GM19468 (cell line): ENCODE measurements around the gene ST8SIA5.

Source experiments
- ATAC-seq: cut with Tn5 transposase; IDR thresholded peaks from one replicate; pipeline ENCODE4 v1.9.1; 2021; ENCODE audit warnings: mild to moderate bottlenecking, moderate library complexity, moderate number of reproducible peaks; ENCODE audit not compliant: unreplicated experiment; ENCODE audit errors: extremely low read depth

ST8SIA5 gene

DNA sequence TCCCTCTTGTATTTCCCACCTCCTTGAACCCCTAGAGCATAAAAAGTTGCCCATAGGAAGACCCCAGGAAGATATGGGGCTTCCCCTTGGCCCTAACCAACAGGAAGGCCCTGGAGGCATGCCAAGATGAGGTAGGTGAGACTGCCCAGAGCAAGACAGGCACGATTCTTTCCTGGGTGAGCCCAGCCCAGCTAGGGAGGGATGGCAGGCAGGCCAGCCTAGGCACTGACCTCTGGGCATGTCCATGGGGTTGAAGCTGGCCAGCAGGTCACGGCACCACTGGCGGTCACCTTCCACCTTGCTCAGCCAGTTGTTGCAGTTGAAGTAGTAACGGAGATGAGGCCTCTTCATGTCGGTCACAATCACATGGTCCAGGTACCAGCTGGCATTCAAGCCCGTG lies 117.5 kb downstream of the ST8SIA5 start:
- ATAC-seq = no peak

DNA sequence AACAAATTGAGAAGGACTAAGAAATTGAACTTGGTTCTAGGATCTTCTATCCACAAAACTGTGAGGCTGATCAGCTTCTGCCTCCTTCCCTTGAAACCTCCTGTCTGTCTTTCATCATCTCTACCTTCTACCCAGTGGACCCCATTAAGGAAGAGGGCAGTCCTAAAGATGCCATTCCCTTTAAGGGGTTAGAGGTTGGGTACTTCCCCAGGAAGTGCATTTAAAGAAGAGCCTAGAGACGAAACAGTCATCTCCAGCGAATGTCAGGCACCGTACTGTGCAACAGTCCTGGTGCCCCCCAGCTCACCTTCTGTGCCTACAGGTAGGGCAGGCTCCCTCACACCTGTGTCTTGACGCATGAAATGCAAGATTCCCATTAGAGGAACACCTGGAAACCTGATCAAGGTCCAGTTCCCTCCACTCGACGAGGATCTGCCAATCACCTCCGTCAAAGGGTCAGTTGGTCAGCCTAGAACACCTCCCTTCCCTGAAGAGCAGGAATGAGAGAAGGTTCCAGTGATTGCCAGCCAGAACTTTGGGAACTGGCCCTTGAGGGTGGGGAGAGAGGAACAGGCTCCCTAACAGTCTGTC lies 120.7 kb downstream of the ST8SIA5 start:
- ATAC-seq = no peak

DNA sequence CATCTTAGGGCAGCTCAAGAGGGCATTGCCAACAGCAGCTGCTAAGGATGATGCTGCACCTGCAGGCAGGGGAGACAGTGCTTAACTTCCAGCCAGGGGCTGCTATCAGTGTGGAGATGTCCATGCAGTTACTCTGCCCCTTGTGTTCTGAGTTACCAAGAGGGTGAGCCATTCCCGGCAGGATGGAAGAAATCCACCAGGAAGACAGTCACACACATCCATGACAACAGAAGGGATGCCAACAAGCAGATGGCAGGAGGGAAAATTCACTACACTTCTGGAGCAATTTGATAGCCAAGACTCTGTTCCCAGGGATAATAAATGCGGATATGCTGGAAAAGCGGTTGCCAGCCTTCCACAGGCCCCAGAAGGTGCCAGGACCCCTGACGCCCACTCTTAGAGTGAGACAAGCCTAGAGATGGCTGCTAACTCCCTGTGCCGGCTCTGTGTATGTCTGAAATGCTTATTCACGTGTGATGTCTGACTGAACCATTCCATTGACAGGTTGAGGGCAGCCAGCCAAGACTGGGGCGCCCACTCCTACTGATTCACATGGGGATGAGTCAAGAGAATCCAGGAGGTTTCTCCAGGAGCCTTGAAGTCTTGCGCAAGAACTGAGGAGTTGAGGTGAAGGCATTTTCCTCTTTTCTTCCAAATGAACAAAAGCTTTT lies 124.3 kb downstream of the ST8SIA5 start:
- no peak for ATAC-seq

DNA sequence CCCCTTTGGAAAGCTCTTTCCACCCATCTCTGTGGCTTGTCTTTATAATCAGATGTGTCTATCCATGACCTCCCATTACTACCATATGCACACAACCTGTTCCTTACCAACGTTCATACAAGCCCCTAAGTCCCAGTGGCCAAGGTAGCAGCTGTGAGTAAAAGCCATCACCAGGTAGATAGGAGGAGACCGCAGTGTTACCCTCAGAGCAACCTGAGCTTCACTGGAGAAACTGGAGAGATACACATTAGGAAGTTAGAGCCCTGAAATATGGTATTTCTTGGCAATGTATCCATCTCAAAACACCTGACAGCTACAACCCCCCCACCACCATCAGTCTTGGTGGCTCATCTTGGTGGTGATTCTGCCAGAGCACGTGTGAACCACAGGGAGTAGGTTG lies 125.9 kb downstream of the ST8SIA5 start:
- no peak for ATAC-seq

DNA sequence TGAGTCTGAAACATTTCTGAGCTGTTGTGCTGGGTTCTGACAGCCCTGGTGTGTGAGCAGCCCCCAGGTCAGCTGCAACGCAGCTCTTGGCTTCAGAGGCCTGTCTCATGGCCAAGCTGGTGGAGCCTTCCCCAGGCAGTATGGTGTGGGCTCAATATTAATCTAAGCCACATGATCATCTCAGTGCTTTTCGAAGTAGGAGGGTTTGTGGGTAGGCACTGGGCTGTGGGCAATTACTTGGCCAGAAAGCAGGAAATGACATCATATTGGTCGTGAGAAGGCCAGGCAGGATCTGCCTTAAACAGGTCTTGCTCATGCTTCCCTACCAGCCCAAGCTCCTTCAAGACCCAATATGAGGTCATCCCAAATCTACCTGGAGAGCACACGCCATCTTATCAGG lies 126.7 kb downstream of the ST8SIA5 start:
- no peak for ATAC-seq

DNA sequence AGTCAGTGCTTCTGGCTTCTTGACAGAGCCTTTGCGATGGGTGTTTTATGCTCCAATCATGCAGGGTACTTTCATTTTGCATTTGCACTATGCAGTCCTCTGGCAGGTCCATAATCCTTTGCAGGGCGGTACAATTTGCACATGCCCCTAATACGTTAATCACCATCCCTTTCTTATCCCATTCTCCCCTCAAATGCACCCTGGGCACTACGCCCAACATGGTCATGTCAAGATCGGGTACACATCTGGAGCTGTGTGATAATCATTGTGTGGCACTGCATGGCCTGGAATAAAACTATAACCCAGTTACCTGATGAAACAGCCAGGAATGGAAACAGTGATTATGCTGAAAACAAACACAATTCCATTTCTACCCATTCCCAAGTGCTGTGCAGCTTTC lies 127.5 kb downstream of the ST8SIA5 start:
- no peak for ATAC-seq

DNA sequence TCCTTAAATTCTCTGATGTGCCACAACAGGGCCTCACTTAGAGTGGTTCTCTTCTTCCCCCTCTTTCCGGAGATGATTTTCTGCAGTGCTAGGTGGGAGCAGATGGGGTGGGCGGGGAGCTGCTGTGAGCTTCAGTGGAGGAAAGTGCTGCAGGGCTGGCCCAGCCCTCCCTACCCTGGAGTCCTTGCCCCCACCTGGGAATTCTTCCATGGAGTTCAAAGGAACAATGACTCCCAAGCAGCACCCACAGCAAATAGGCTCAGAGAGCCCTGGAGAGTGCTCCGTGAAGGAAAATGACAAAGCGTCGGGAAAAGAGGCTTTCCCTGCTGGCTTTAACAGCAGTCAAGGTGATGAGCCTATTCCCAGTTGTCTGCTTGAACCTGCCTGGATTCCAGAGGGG lies 128.6 kb downstream of the ST8SIA5 start:
- no peak for ATAC-seq

DNA sequence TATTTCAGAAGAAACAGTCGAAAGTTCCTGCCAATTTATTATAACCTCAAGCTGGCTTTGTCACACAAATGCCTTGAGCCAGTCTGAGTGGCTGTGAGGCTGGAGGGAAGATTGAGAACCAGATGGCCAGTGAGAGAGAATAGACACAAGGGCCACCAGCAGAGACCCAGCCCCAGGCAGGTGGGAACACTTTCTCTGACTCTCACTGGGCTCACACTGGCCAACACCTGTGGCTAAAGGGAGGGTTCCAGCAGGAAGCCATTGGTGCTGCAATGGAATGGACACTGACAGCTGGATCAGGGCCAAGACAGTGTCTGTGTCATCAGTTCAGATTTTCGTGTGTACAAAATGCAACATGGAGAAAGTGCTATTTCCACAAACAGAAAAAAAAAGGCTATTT lies 129.7 kb downstream of the ST8SIA5 start:
- no peak for ATAC-seq

DNA sequence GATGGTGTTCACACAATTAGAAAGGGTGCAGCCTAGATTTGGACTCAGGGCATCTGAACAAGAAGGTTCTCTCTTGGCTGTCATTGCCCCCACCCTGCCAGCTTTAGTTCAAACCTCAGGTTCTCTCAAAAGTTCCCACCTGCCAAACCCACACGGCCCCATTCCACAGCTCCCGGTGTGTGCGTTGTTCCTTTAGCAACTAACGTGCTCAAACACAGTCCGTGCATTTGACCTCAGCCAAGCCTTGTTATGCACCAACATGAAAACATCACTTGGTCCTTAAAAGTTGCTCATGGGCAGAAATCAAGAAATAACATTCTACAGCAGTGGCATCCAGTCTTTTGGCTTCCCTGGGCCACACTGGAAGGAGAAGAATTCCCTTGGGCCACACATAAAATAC lies 131.8 kb downstream of the ST8SIA5 start:
- ATAC-seq = no peak

DNA sequence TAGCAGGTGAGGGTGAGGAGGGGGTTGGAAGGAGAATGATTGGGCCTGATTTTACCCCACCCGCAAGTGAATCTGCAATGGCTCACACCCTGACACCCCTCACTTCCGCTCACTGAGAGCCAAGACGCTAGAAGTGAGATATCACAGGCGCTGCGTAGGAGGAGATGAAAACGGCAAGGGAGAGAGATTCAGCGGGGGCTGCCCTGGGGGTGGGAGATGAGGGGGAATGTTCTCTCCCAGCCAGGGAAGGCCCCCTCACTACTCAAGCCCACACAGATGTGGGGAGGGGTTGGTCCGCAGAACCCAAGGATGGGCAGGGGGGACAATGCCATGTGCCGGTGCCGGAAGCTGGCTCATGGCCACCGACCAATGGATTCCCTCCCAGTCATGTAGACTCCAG lies 132.7 kb downstream of the ST8SIA5 start:
- no peak for ATAC-seq

DNA sequence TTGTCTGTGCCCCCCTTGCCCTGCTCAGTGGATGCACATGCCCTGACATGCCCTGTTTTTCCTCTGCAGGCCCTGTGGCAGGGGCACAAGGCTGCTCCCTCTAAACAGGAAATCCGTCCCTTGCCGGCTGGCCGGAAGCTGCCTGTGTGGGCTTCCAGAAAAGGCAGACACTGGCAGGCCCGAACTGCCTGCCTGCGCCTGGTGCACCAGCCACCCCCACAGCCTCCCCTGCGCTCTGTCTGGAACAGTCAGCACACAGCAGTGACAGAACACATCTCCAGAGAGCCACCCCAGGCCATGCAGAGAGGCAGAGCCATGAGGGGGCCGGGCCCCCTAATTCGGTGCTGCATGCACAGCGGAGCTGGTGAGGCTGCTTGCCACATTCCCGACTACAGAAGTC lies 133.3 kb downstream of the ST8SIA5 start:
- ATAC-seq = no peak

DNA sequence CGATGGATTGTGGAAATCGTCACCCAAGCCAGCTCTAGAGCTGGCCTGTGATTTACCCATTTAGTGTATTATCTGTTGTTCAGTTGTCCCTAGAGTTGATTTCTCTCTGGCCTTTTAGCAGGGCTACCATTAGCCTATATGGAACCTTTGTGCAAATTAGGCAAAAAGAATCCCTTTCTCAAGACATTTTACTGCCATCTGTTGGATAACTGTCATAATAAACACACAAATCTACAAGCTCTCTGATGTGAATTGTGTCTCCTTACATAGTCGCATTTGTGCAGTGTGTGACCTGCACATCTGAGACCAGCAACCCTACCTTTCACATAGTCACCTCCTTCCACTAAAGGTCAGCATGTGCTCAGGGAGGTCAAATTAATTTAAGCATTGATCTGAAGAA lies 133.9 kb downstream of the ST8SIA5 start:
- no peak for ATAC-seq

DNA sequence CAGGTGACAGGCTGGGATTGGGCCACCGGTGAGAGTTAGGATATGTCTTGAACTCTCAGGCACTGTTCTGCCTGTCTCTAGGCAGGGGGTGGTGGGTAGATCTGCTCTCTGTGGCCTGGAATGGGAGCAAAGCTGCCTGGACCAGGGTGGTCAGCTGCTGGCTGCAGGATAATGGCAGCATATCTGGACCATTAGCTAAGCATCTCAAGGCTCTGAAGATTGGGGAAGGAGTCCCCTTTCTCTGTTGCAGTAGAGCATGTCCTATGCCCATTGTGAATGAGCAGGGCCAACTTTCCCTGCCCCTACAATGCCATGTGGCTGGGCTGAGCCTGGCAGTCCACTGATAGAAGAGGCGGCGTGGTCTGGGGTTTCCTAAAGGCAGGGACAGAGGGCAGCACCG lies 134.4 kb downstream of the ST8SIA5 start:
- no peak for ATAC-seq

DNA sequence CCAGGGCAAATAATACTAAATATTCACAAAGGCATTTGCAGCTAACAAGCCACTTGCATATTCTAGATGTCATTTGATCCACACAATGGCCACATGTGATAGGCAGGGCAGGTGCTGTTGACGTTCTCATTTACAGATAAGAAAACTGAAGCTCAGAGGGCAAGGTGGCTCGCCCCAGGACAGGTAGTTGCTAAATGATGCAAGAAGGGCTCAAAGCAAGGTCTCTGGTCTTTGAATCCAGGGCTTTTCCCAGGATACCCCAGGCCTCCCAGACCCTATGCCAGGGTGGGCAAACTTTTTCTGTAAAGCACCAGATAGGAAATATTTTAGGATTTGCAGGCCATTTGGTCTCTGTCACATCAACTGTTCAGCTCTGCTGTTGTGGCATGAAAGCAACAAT lies 135.0 kb downstream of the ST8SIA5 start:
- ATAC-seq = no peak

DNA sequence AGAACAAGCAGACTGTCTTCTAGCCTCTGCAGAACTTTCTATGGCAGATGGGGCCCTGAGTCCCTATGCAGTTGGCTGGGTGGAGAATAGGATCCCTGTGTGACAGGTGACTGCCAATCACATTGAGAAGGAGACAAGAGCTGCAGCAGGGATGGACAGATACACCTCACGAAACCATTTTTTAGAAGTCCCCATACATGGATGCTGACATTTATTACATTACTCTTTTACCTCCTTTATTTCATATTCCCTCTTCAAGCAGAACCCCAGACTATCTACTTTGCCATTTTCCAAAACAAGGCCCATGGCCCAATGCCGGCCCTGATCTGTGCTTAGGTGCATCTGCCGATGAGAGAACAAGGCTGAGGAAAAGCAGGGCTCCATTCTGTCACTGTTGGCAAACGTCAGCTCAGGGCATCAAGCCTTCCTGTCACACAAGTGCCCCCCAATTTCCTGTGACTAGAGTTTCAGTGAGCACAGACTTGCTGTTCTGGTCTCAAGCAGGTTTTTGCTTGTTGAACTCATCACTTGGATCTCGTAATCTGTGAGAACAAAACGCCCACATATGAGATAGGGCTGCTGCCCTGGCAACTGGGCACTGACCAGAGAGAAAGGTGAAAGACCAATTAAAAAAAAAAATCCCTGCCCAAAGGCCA lies 135.6 kb downstream of the ST8SIA5 start:
- no peak for ATAC-seq

DNA sequence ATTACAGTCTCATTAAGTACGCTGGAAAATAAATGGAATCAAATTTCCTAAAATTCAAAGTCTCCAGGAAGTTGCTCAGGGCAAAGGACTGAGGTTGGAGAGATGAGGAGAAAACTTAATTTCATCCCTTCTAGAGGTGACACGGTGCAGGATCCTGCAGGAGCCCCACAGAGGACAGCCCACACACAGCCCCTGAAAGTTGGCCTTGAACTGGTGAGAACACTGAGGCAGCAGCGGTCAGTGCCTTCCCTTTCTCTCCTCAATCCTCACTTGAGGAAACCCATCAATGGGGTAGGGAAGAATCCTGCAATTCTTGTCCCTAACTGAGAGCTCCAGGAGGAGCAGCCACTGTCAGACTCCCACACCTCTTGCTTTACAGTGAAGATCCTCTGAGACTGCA lies 137.3 kb downstream of the ST8SIA5 start:
- no peak for ATAC-seq
